Measurements from ENCODE around the gene STON1.

The STON1 gene

GRCh38 chr2:48560546-48561209 lies 30.7 kb downstream of the STON1 start:
- no peak overlapping the region for H3K27ac ChIP-seq
- TF ChIP-seq ZFX (IDR thresholded peaks at IDR 0.05), result no peak
- TF ChIP-seq, protein P1, sequence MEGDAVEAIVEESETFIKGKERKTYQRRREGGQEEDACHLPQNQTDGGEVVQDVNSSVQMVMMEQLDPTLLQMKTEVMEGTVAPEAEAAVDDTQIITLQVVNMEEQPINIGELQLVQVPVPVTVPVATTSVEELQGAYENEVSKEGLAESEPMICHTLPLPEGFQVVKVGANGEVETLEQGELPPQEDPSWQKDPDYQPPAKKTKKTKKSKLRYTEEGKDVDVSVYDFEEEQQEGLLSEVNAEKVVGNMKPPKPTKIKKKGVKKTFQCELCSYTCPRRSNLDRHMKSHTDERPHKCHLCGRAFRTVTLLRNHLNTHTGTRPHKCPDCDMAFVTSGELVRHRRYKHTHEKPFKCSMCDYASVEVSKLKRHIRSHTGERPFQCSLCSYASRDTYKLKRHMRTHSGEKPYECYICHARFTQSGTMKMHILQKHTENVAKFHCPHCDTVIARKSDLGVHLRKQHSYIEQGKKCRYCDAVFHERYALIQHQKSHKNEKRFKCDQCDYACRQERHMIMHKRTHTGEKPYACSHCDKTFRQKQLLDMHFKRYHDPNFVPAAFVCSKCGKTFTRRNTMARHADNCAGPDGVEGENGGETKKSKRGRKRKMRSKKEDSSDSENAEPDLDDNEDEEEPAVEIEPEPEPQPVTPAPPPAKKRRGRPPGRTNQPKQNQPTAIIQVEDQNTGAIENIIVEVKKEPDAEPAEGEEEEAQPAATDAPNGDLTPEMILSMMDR (conservative IDR thresholded peaks at IDR 0.05), result no peak

DNA sequence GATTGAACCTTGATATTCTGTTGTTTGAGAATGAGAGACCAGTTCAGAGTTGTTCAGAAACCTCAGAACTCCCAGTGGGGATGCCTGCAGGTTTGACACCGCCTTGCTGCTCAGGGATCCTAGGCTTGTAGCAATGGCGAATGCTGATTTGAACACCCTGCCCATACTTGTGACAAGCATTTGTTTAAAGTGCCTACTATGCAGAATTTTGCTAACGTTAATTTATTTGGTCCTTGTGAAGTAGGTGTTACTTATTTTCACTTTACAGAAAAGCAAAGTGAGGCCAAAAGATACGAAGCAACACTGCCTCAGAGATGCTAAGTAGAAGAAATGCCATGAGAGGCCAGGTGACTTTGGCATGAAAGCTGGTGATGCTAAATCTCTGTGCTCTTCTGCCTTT lies 32.3 kb downstream of the STON1 start:
- no peak overlapping the region for H3K27ac ChIP-seq
- TF ChIP-seq, protein P1 (conservative IDR thresholded peaks at IDR 0.05), result no peak
- TF ChIP-seq ZFX (IDR thresholded peaks at IDR 0.05), result no peak

DNA sequence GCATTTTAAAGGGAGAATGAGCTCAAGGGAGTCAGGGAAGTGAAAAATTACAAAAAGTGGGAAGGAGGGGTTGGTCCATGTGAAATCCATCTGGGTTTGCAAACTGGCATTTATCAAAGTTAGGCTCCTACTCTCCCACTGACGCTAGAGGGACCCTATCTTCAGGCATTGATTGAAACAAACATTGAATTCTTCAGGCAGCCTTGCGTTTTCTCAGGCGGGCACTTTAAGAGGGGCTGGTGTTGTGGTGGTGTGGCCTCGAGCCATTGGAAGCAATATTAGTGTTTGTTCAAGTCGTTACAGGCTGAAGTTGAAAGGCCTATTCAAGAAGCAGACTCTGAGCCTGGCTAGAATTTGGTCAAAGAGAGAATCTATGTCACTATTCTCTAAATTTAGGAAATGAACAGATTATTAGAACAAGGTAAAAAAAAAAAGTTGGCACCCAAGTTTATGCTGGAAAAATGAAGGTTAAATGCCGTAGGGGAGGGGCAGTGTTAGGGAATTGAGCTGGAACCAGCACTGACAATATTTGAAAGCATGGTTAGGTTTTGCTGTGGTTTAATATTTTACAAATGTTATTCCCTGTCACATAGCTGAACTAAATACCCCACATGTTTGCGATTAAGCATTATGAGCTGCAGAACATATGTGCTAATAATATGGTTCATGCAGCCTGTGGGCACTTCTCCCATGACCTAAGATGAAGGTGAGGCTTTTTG lies 36.8 kb downstream of the STON1 start:
- no peak overlapping the region for H3K27ac ChIP-seq
- TF ChIP-seq, protein P1 (conservative IDR thresholded peaks at IDR 0.05), result peak; percentile 4
- no peak for TF ChIP-seq ZFX (IDR thresholded peaks at IDR 0.05)

- H3K27ac ChIP-seq, result no peak overlapping the region
Observed at GRCh38 chr2:48567671-48568070, 37.7 kb downstream of the STON1 start.

GRCh38 chr2:48568547-48568946 lies 38.6 kb downstream of the STON1 start:
- no peak overlapping the region for H3K27ac ChIP-seq
- no peak for TF ChIP-seq ZFX (IDR thresholded peaks at IDR 0.05)
- TF ChIP-seq, protein P1 (conservative IDR thresholded peaks at IDR 0.05), result no peak

More at GRCh38 chr2:48567671-48568070, 37.7 kb downstream of the STON1 start:
- TF ChIP-seq, protein P1 (conservative IDR thresholded peaks at IDR 0.05), result no peak
- TF ChIP-seq ZFX (IDR thresholded peaks at IDR 0.05), result no peak

- H3K27ac ChIP-seq, result no peak overlapping the region
- no peak for TF ChIP-seq ZFX (IDR thresholded peaks at IDR 0.05)
- TF ChIP-seq, protein P1 (conservative IDR thresholded peaks at IDR 0.05), result no peak
Observed at GRCh38 chr2:48569433-48569832, 39.5 kb downstream of the STON1 start.

- TF ChIP-seq ZFX (IDR thresholded peaks at IDR 0.05), result no peak
- TF ChIP-seq, protein P1 (conservative IDR thresholded peaks at IDR 0.05), result no peak
- no peak overlapping the region for H3K27ac ChIP-seq
Observed at GRCh38 chr2:48572816-48573215, 42.9 kb downstream of the STON1 start.
